ENCODE data around the gene ZNF684. TPM values are rescaled to one million over a fixed set of nuclear protein-coding genes. Genes with fewer than 3 reads are reported as not detected.
"Not testable (repeated sequence)": the region's sequence is repeated elsewhere in the genome, so short reads cannot be mapped to it uniquely, and the experiment has no call there.

Gene ZNF684
- total RNA-seq, 4 donors from 2014 or later: 1.7 to 4.0 (median 3.1) TPM

- H3K27ac ChIP-seq: no peak overlapping the region
- no peaks in the 10 kb centered on the region for H3K36me3 ChIP-seq
- DNase-seq (ENCODE audit: low spot score in 2 of 2): no peak
- no peaks in the 10 kb centered on the region for H3K9me3 ChIP-seq
- H3K4me3 ChIP-seq: no peak overlapping the region
- WGBS: 90% methylated on average over 2 of the region's 2 CpGs
- TF ChIP-seq CTCF (IDR thresholded peaks at IDR 0.05) (no peak), POLR2AphosphoS5 (IDR thresholded peaks at IDR 0.05) (no peak), EP300 (IDR thresholded peaks at IDR 0.05) (no peak), POLR2A (IDR thresholded peaks at IDR 0.05) (no peak)
- no peaks in the 10 kb centered on the region for H3K4me1 ChIP-seq
- no peaks in the 10 kb centered on the region for H3K27me3 ChIP-seq
Measured at GRCh38 chr1:40562185-40562584, 30.7 kb downstream of the ZNF684 start.

GRCh38 chr1:40563266-40563665, 31.8 kb downstream of the ZNF684 start:
- Histone ChIP-seq H3K4me1 (no peaks in the 10 kb centered on the region), H3K4me3 (no peak overlapping the region), H3K9me3 (no peaks in the 10 kb centered on the region), H3K27ac (no peak overlapping the region), H3K36me3 (no peaks in the 10 kb centered on the region), H3K27me3 (no peaks in the 10 kb centered on the region)
- no peak for DNase-seq (ENCODE audit: low spot score in 2 of 2)
- TF ChIP-seq EP300 (IDR thresholded peaks at IDR 0.05) (no peak), POLR2AphosphoS5 (IDR thresholded peaks at IDR 0.05) (no peak), POLR2A (IDR thresholded peaks at IDR 0.05) (no peak), CTCF (IDR thresholded peaks at IDR 0.05) (no peak)
- 82% methylated on average over 4 of the region's 4 CpGs for WGBS

GRCh38 chr1:40564506-40564905, 33.1 kb downstream of the ZNF684 start:
- TF ChIP-seq POLR2A (IDR thresholded peaks at IDR 0.05) (no peak), POLR2AphosphoS5 (IDR thresholded peaks at IDR 0.05) (no peak), CTCF (IDR thresholded peaks at IDR 0.05) (no peak), EP300 (IDR thresholded peaks at IDR 0.05) (no peak)
- Histone ChIP-seq H3K27ac (no peak overlapping the region), H3K27me3 (no peaks in the 10 kb centered on the region), H3K4me3 (no peak overlapping the region), H3K36me3 (no peaks in the 10 kb centered on the region), H3K9me3 (no peaks in the 10 kb centered on the region), H3K4me1 (no peaks in the 10 kb centered on the region)
- no peak for DNase-seq (ENCODE audit: low spot score in 2 of 2)
- WGBS: 76% methylated on average over 3 of the region's 3 CpGs

- H3K27me3 ChIP-seq: no peaks in the 10 kb centered on the region
- no peaks in the 10 kb centered on the region for H3K36me3 ChIP-seq
- H3K9me3 ChIP-seq: no peaks in the 10 kb centered on the region
- H3K4me1 ChIP-seq: no peaks in the 10 kb centered on the region
- 83% methylated on average over 3 of the region's 3 CpGs for WGBS
- no peak for DNase-seq (ENCODE audit: low spot score in 2 of 2)
- no peak overlapping the region for H3K4me3 ChIP-seq
- TF ChIP-seq EP300 (IDR thresholded peaks at IDR 0.05) (no peak), POLR2AphosphoS5 (IDR thresholded peaks at IDR 0.05) (no peak), CTCF (IDR thresholded peaks at IDR 0.05) (no peak), POLR2A (IDR thresholded peaks at IDR 0.05) (no peak)
- H3K27ac ChIP-seq: no peak overlapping the region
Measured at GRCh38 chr1:40564913-40565312, 33.5 kb downstream of the ZNF684 start.

GRCh38 chr1:40567825-40568224, 36.4 kb downstream of the ZNF684 start:
- 91% methylated on average over 1 of the region's 1 CpG for WGBS
- no peak for DNase-seq (ENCODE audit: low spot score in 2 of 2)
- Histone ChIP-seq H3K27ac (no peak overlapping the region), H3K9me3 (no peaks in the 10 kb centered on the region), H3K4me3 (no peak overlapping the region), H3K27me3 (no peaks in the 10 kb centered on the region), H3K36me3 (no peaks in the 10 kb centered on the region), H3K4me1 (no peaks in the 10 kb centered on the region)
- no peak for TF ChIP-seq POLR2A (IDR thresholded peaks at IDR 0.05)
- TF ChIP-seq POLR2AphosphoS5 (IDR thresholded peaks at IDR 0.05): no peak
- TF ChIP-seq EP300 (IDR thresholded peaks at IDR 0.05): no peak
- no peak for TF ChIP-seq CTCF (IDR thresholded peaks at IDR 0.05)

- not testable (repeated sequence) for H3K36me3 ChIP-seq; H3K4me3 ChIP-seq; DNase-seq (ENCODE audit: low spot score in 2 of 2); H3K27ac ChIP-seq; H3K9me3 ChIP-seq; H3K27me3 ChIP-seq; H3K4me1 ChIP-seq
- WGBS: 56% methylated on average over 3 of the region's 3 CpGs
Measured at GRCh38 chr1:40574805-40575204, 43.4 kb downstream of the ZNF684 start.

Measured in suprapubic skin (tissue), 4 donors.